Liver (tissue), 9 donors: Measurements from ENCODE around the gene CCDC51. TPM values are rescaled to one million over a fixed set of nuclear protein-coding genes. Genes with fewer than 3 reads are reported as not detected.

Experiments used
- DNase-seq: peaks from one replicate; pipeline ENCODE4 v3.0.0-alpha.2; 2017; ENCODE audit warnings: low spot score
- H3K27ac ChIP-seq, 2 donors: one replicate each; pipeline ENCODE4 v1.7.0; 2013; ENCODE audit warnings: inconsistent platforms in 2 of 2, low read length in 2 of 2, control low read depth in 1 of 2, low read depth in 1 of 2, mild to moderate bottlenecking in 1 of 2
- H3K27me3 ChIP-seq, 4 donors: one replicate each; pipeline versions ENCODE4 v1.6.1 to v1.7.0; 2013; ENCODE audit warnings: low read length in 3 of 4, inconsistent platforms in 1 of 4, mild to moderate bottlenecking in 1 of 4, moderate library complexity in 1 of 4; ENCODE audit not compliant: control insufficient read depth in 4 of 4, insufficient read depth in 4 of 4
- H3K36me3 ChIP-seq, 4 donors: one replicate each; pipeline versions ENCODE4 v1.6.1 to v1.7.0; 2013; ENCODE audit warnings: low read length in 3 of 4, mild to moderate bottlenecking in 3 of 4, low read depth in 1 of 4, moderate library complexity in 1 of 4; ENCODE audit not compliant: control insufficient read depth in 4 of 4, insufficient read depth in 3 of 4
- H3K4me1 ChIP-seq, 4 donors: one replicate each; pipeline versions ENCODE4 v1.6.1 to v1.7.0; 2013; ENCODE audit warnings: low read length in 3 of 4, mild to moderate bottlenecking in 3 of 4, moderate library complexity in 1 of 4; ENCODE audit not compliant: control insufficient read depth in 4 of 4, insufficient read depth in 4 of 4
- H3K4me3 ChIP-seq, 3 donors: one replicate each; pipeline versions ENCODE4 v1.6.1 to v1.7.0; 2013; ENCODE audit warnings: low read length in 3 of 3, control low read depth in 1 of 3, low read depth in 1 of 3, mild to moderate bottlenecking in 1 of 3
- H3K9ac ChIP-seq, 2 donors: one replicate each; pipeline ENCODE4 v1.7.0; 2013; ENCODE audit warnings: low read length in 2 of 2, mild to moderate bottlenecking in 2 of 2, moderate library complexity in 2 of 2, control low read depth in 1 of 2, low read depth in 1 of 2
- H3K9me3 ChIP-seq, 4 donors: one replicate each; pipeline versions ENCODE4 v1.6.1 to v1.7.0; 2013; ENCODE audit warnings: low read length in 3 of 4; ENCODE audit not compliant: control insufficient read depth in 4 of 4
- ATF3 ChIP-seq: IDR thresholded peaks from 2 replicates; pipeline ENCODE4 v1.6.1; 2016; ENCODE audit warnings: antibody characterized with exemption
- CTCF ChIP-seq: fragments of 150-350 bp; IDR thresholded peaks from 2 replicates; pipeline ENCODE4 v1.5.1; 2017; ENCODE audit warnings: improper control_type of control experiment, low read depth, low read length; ENCODE audit not compliant: missing input control
- EGR1 ChIP-seq, 2 donors: IDR thresholded peaks; 2 replicates each; pipeline ENCODE4 v1.6.1; 2016 to 2018; ENCODE audit warnings: antibody characterized with exemption in 2 of 2, low read depth in 2 of 2
- HNF4A ChIP-seq, 2 donors: conservative IDR thresholded peaks; 2 replicates each; pipeline ENCODE4 v1.6.1; 2016; ENCODE audit warnings: antibody characterized with exemption in 2 of 2, mild to moderate bottlenecking in 2 of 2
- HNF4G ChIP-seq: IDR thresholded peaks from 2 replicates; pipeline ENCODE4 v1.6.1; 2016; ENCODE audit warnings: antibody characterized with exemption
- MAX ChIP-seq: IDR thresholded peaks from 2 replicates; pipeline ENCODE4 v1.6.1; 2016; ENCODE audit warnings: antibody characterized with exemption
- NR2F2 ChIP-seq: IDR thresholded peaks from 2 replicates; pipeline ENCODE4 v1.6.1; 2016; ENCODE audit warnings: antibody characterized with exemption
- REST ChIP-seq: IDR thresholded peaks from 2 replicates; pipeline ENCODE4 v1.6.1; 2016; ENCODE audit warnings: antibody characterized with exemption, mild to moderate bottlenecking
- RXRA ChIP-seq, 2 donors: IDR thresholded peaks; 2 replicates each; pipeline ENCODE4 v1.6.1; 2017 to 2018; ENCODE audit warnings: antibody characterized with exemption in 2 of 2, mild to moderate bottlenecking in 1 of 2
- WGBS: extraction: QIAGEN DNeasy Blood & Tissue Kit; methylation state at CpG from one replicate; pipeline ENCODE4 v1.1.7; 2013; 5-methylcytosine and 5-hydroxymethylcytosine counted together
- polyA plus RNA-seq, 2 donors: library from polyadenylated mRNA; stranded (reverse) in 1 of 2; unstranded in 1 of 2; fragments of 200-250 nt in 1 of 2; fragments of >200 nt in 1 of 2; fragmentation: Nextera tagmentation in 1 of 2; extraction: Ambion mirVana in 1 of 2; gene quantifications; one replicate each; pipeline versions ENCODE4 v1.2.1 to v1.2.3, GENCODE V29; 2013 to 2015
- total RNA-seq, 2 donors: library from RNA; depleted of rRNA; stranded (reverse); fragments of >200 nt; gene quantifications; one replicate each; pipeline ENCODE4 v1.2.3, GENCODE V29; 2014
- donor health status: healthy.
- donor health status: healthy.
- donor health status: healthy.
- donor health status: healthy.
- donor health status: healthy.

CCDC51 gene
- total and polyA plus RNA-seq, 4 donors: 7.9 to 13.7 (median 11.0) TPM

GRCh38 chr3:48477959-48478520 lies 38.1 kb upstream of the CCDC51 start (continued):
- TF ChIP-seq REST (no peak), MAX (no peak), HNF4G (no peak)

GRCh38 chr3:48476426-48477053 lies 36.6 kb upstream of the CCDC51 start:
- WGBS: 94% methylated on average over 9 of the region's 9 CpGs
- no peak for DNase-seq
- Histone ChIP-seq H3K27ac (no peak overlapping the region), H3K4me1 (peaks cover 5 to 12% (median 9%) of the 10 kb centered on the region in 4 donors), H3K4me3 (no peak overlapping the region), H3K9me3 (no peaks in the 10 kb centered on the region), H3K36me3 (no peaks in the 10 kb centered on the region), H3K27me3 (no peaks in the 10 kb centered on the region), H3K9ac (no peak overlapping the region)
- TF ChIP-seq HNF4A (conservative IDR thresholded peaks at IDR 0.05): no peak
- TF ChIP-seq HNF4G: no peak
- TF ChIP-seq CTCF: no peak
- no peak for TF ChIP-seq ATF3
- TF ChIP-seq EGR1 (IDR thresholded peaks at IDR 0.05; ENCODE audit: low read depth in 2 of 2): no peak
- TF ChIP-seq REST: no peak
- no peak for TF ChIP-seq NR2F2
- TF ChIP-seq RXRA (IDR thresholded peaks at IDR 0.05): no peak
